ENCODE results near the gene EMC1. TPM values are rescaled to one million over a fixed set of nuclear protein-coding genes. Genes with fewer than 3 reads are reported as not detected.
"Not testable (repeated sequence)": the region's sequence is repeated elsewhere in the genome, so short reads cannot be mapped to it uniquely, and the experiment has no call there.

EMC1 gene
- total RNA-seq, 1 donor from 2014 or later = 43.3 TPM

DNA sequence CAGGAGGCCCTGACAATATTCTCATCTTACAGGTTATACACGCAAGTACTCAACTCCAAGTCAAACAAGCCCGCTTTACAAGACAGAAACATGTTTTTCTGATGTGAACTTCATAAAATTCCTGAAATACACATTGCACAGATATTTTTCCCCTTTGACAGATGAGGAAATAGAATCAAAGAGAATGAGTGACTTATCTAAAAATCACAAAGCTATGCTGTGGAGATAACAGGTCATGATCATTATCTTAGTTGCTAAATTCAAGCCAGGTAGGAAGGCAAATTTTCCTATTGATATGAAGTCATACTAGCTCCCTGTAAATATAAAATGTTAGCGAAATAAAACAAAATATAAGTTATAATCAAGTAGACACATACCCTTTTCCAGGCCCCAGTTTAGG is 59.5 kb downstream of the EMC1 start:
- DNase-seq (ENCODE audit: low read depth in 2 of 2) = no peak

- no peak for DNase-seq (ENCODE audit: low read depth in 2 of 2)
These were observed 60.9 kb downstream of the EMC1 start for GRCh38 chr1:19190468-19190867.

- DNase-seq (ENCODE audit: low read depth in 2 of 2) = peak in 1 of 2 donors; percentile 37
These were observed 62.1 kb downstream of the EMC1 start for GRCh38 chr1:19189270-19189669.

- DNase-seq (ENCODE audit: low read depth in 2 of 2) = no peak
These were observed 63.5 kb downstream of the EMC1 start for GRCh38 chr1:19187852-19188251.

DNA sequence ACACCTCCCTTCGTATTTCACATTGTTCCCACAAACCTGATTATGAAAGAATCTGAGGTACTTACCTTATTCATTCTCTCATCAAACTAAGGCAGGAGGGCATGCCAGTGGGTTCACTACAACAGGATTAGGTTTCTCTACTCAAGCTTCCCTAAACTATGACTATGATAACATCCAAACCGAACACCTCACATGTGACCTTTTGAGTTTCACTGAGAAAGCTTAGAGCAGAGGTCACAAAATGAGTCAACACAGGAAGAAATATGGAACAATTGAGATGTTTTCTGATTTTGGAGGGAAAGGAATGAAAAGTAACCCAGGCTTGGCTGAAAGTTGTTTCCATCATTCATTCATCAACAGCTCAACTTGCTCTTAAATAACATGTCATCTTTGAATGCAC is 65.3 kb downstream of the EMC1 start:
- DNase-seq (ENCODE audit: low read depth in 2 of 2) = peak in 1 of 2 donors; percentile 11

DNA sequence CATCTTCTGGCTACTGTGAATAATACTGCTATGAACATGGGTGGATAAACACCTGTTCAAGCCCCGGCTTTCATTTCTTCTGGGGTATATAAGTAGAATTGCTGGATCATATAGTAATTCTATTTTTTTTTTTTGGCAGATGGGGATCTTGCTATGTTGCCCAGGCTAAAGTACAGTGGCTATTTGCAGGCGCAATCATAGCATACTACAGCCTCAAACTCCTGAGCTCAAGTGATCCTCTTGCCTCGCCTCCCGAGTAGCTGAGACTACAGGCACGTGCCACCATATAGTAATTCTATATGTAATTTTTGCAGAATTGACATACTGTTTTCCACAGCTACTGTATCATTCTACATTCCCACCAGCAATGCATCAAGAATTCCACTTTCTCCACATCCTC is 69.1 kb downstream of the EMC1 start:
- DNase-seq (ENCODE audit: low read depth in 2 of 2) = no peak

DNA sequence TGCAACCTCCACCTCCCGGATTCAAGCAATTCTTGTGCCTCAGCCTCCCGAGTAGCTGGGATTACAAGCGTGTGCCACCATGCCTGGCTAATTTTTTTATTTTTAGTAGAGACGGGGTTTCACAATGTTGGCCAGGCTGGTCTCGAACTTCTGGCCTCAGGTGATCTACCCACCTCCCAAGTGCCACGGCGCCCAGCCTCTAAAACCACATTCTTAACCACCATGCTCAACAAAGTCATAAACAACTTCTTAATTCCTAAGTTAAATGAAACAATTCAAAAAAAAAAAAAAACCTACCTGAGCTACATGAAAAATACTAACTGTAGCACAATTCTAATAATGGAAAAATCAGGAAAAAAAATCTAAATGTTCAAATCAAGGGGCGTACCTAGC is 71.1 kb downstream of the EMC1 start:
- DNase-seq (ENCODE audit: low read depth in 2 of 2) = not testable (repeated sequence)

- peak; percentile 45 to 66 for DNase-seq (ENCODE audit: low read depth in 2 of 2)
These were observed 71.6 kb downstream of the EMC1 start for GRCh38 chr1:19179597-19180264.

DNA sequence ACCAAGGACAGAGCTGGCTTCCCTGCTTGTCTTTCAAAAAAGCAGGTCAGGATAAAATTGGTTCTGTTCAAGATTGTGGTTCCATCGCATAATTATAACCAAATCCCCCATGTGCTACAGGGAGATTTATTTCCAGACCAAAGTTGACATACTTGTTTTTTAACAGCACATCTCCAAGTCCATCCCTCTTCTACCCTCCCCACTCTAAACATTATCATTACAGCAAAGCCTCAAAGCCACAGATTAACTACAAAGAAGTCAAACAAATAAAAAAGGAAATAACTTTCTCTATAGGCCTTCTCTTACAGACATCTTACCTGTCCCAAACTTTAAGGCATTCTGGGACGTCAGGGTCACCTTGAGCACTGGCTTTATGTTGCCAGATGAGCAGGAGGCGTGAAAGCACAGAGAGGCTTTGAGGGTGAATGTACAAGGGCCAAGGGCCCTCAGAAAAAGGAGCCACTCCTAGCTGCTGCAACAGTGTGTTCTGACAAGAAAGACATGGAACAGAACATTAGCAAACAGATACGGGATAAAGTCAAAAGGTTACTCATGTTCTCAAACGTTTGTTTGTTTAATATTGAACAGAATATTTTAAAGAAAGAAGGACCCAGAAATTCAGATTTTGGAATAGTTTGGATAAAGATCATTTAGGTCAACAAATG is 72.5 kb downstream of the EMC1 start:
- DNase-seq (ENCODE audit: low read depth in 2 of 2) = no peak

DNA sequence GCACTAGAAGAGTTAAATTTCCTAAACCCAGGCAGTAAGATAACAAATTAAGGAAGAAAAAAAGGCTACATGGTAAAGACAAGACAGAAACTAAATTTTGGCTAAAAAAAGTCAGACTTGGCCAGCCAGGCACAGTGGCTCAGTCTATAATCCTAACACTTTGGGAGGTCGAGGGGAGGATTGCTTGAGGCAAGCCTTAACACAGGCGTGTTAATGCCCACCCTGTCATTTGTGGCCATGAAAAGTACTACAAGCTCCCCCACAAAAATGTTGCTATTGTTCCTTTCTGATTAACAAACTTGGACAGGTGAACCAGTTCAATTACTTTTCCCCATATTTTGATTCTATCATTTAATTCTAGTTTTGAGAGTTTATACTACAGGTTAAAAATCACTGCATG is 73.5 kb downstream of the EMC1 start:
- DNase-seq (ENCODE audit: low read depth in 2 of 2) = no peak

DNA sequence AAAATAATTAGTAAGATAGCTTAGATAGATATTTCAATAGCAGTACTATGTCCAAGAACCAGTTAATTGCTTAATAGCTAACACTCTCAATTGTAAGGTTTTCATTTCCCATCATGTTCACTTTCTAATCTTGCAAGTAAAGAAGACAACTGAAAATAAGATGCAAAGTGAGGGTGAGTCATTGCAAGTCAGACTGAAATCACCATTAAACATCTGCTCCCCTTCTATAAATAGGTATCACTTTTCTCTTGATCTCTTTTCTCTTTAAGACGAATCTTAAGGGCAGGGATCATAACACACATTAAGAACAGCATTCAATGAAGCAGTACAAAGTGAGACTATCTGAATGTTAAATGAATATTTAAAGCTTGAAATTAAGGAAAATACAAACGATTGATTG is 81.7 kb downstream of the EMC1 start:
- DNase-seq (ENCODE audit: low read depth in 2 of 2) = peak in 1 of 2 donors; percentile 58

- DNase-seq (ENCODE audit: low read depth in 2 of 2) = no peak
These were observed 84.2 kb downstream of the EMC1 start for GRCh38 chr1:19167140-19167539.

DNA sequence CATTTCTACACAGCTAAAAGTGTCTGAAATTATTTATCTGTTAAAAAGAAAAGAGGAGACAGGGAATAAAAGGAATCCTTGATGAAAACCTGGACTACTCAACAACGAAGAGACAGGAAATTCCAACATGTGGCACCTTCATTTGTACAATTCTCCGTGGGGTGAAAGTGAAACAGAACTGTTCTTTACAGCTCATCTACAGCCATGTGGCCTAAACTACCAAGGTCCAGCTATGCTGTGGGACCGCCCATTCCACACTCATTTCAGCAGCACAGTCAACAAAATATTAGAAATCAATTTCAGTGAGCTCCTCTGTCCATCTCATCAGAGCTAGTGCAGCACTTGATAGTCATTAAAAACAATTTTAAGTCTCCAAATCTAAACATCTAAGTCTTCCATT is 85.3 kb downstream of the EMC1 start:
- DNase-seq (ENCODE audit: low read depth in 2 of 2) = peak; percentile 24 to 34

Other genes with a start within 250 kb of the EMC1 start
- 66.3 and 71.4 TPM in 2 replicates for gene UBR4, start 41.3 kb downstream of the EMC1 start, total RNA-seq
- gene MRTO4, start 281 bp upstream of the EMC1 start, total RNA-seq = 16.7 and 17.0 TPM in 2 replicates
- under 0.01 and 0.22 TPM in 2 replicates for gene AKR7A3, start 37.2 kb upstream of the EMC1 start, total RNA-seq
- 42.1 and 48.6 TPM in 2 replicates for gene AKR7A2, start 60.6 kb upstream of the EMC1 start, total RNA-seq
- gene SLC66A1, start 60.8 kb upstream of the EMC1 start, total RNA-seq = 10.7 and 12.3 TPM in 2 replicates
- 104 and 109 TPM in 2 replicates for gene CAPZB, start 234.0 kb upstream of the EMC1 start, total RNA-seq

Measured in lung microvascular endothelial cell (primary cell).